Astrocyte of the spinal cord (primary cell): ENCODE measurements around the gene RIMBP2.
A peak's percentile ranks its signal among the peaks of the same experiment; 100 is the strongest.

Experiments used
- DNase-seq: peaks from one replicate; pipeline ENCODE4 v3.0.0; 2011; ENCODE audit warnings: low read depth, low spot score
- H3K4me3 ChIP-seq: 2 replicates; pipeline ENCODE4 v1.5.1; 2011; ENCODE audit warnings: low read depth, mild to moderate bottlenecking, low read length, moderate library complexity
- CTCF ChIP-seq: IDR thresholded peaks from 2 replicates; pipeline ENCODE4 v1.5.1; 2012; ENCODE audit warnings: low read depth, mild to moderate bottlenecking, low read length, inconsistent platforms
- in situ Hi-C: cut with HindIII; loops from 2 replicates; pipeline ENCODE4 v1.10.0; 2017; ENCODE audit warnings: low sequenced_read_pairs

Gene RIMBP2

GRCh38 chr12:130715998-130716968 is at the start of gene RIMBP2:
RIMBP2 (minus strand) TSS chr12:130716299; CDS start chr12:130479013, 237,286 bp downstream.
- DNase-seq, result no peak
- no peak within 1 kb of the TSS for H3K4me3 ChIP-seq
- TF ChIP-seq CTCF, result no peak
- in situ Hi-C loops, result no loop called here

GRCh38 chr12:130765186-130765659 is 49.1 kb upstream of the RIMBP2 start:
- peak; percentile 5 for DNase-seq
- in situ Hi-C loops, result no loop called here
- TF ChIP-seq CTCF, result no peak
- no peak overlapping the region for H3K4me3 ChIP-seq

GRCh38 chr12:130764475-130765185 is 48.5 kb upstream of the RIMBP2 start:
- no peak overlapping the region for H3K4me3 ChIP-seq
- TF ChIP-seq CTCF, result no peak
- DNase-seq, result peak; percentile 32
- in situ Hi-C loops, result no loop called here

GRCh38 chr12:130764073-130764472 is 48.0 kb upstream of the RIMBP2 start:
- in situ Hi-C loops, result no loop called here
- DNase-seq, result peak; percentile 21
- no peak for TF ChIP-seq CTCF
- H3K4me3 ChIP-seq, result no peak overlapping the region

- no peak overlapping the region for H3K4me3 ChIP-seq
- TF ChIP-seq CTCF, result no peak
- in situ Hi-C loops, result no loop called here
- DNase-seq, result no peak
These were observed 46.2 kb upstream of the RIMBP2 start for GRCh38 chr12:130762319-130762675.

GRCh38 chr12:130761537-130762318 is 45.6 kb upstream of the RIMBP2 start:
- no peak overlapping the region for H3K4me3 ChIP-seq
- DNase-seq, result peak; percentile 50
- peak; percentile 65 for TF ChIP-seq CTCF
- in situ Hi-C loops, result no loop called here
